GM19043 (cell line): ENCODE data around the gene FAM222B.
"Not testable (repeated sequence)": the region's sequence is repeated elsewhere in the genome, so short reads cannot be mapped to it uniquely, and the experiment has no call there.

Experiments used
- ATAC-seq: cut with Tn5 transposase; IDR thresholded peaks from one replicate; pipeline ENCODE4 v1.9.1; 2021; ENCODE audit warnings: low read depth; ENCODE audit not compliant: unreplicated experiment

Gene FAM222B

DNA sequence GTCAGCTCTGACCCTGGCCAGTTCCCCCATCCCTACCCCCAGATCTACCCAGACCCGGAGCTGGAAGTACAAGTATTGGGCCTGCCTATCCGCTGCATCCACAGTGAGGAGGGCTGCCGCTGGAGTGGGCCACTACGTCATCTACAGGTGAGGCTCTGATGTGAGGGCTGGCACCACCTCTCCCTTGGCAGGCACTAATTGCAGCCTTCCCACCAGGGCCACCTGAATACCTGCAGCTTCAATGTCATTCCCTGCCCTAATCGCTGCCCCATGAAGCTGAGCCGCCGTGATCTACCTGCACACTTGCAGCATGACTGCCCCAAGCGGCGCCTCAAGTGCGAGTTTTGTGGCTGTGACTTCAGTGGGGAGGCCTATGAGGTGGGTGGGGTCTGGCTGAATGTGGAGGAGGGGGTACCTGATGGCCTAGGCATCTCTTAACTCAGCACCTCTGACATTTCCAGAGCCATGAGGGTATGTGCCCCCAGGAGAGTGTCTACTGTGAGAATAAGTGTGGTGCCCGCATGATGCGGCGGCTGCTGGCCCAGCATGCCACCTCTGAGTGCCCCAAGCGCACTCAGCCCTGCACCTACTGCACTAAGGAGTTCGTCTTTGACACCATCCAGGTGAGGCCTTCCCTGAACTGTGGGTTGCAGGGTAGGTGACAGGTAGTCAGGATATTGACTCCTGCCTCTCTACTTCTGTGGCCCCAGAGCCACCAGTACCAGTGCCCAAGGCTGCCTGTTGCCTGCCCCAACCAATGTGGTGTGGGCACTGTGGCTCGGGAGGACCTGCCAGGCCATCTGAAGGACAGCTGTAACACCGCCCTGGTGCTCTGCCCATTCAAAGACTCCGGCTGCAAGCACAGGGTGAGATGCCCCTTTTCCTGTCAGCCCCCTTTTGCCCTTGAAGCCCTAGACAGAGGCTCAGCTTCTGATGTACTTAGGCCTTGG is 94.5 kb downstream of the FAM222B start:
- ATAC-seq = no peak

DNA sequence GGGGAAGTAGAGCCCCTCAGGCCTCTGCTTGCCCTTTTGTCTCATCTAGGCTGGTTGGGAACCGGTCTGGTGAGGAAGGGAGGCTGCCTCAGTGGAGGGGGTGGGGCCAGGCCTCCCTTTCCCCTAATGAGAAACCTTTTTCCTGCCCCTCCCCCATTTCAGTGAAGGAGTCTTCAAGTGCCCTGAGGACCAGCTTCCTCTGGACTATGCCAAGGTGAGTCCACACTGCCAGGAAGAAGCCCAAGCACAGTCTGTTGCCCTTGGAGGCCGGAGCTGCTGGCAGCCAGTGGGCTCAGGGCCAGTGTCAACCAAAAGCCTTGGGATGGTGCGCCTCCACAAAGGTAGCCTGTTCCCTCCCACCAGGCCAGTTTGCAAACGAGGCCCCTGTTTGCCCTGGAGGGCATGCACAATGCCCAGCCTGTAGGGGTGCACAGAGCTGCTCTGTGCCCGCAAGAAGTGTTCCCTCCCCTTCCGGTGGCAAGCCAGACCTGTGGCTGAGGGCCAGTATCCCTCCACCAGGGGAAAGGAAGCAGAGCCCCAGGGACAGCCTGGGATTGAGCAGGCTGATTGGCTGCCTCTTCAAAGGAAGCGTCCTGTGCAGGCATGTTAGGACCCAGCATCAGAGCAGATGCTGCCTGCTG is 95.4 kb downstream of the FAM222B start:
- ATAC-seq = no peak

GRCh38 chr17:28746611-28747050 is 96.0 kb downstream of the FAM222B start:
- no peak for ATAC-seq

DNA sequence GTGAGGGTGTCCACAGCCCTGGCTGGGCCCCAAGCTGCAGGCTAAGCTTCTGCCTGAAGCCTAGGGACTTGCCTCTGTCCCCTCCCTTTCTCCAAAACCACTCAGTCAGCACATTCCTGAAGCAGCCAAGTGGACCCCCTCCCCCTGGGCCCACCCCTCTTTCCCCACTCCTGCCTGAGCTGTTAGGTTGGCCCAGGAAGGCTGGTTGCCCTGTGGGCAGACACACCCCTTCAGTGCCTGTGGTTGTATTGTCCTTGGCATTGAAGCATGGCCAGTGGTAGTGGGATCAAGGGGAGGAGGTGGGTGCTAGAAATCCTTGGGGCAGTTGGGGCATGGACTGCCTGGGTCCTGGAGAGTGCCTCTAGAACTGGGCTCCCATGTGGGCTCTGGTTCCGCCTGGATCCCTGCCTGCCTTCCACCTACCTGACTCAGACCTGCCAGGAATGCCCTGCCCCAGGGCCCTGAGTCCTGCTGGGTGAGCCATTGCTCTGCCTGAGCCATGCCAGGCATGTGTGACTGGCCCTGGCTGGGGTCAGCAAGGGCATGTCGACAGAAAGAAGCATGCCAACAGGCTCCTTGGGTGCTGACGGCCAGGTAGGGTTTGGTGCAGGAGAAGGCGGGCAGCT is 96.7 kb downstream of the FAM222B start:
- no peak for ATAC-seq

GRCh38 chr17:28744972-28745785 is 97.4 kb downstream of the FAM222B start:
- no peak for ATAC-seq

DNA sequence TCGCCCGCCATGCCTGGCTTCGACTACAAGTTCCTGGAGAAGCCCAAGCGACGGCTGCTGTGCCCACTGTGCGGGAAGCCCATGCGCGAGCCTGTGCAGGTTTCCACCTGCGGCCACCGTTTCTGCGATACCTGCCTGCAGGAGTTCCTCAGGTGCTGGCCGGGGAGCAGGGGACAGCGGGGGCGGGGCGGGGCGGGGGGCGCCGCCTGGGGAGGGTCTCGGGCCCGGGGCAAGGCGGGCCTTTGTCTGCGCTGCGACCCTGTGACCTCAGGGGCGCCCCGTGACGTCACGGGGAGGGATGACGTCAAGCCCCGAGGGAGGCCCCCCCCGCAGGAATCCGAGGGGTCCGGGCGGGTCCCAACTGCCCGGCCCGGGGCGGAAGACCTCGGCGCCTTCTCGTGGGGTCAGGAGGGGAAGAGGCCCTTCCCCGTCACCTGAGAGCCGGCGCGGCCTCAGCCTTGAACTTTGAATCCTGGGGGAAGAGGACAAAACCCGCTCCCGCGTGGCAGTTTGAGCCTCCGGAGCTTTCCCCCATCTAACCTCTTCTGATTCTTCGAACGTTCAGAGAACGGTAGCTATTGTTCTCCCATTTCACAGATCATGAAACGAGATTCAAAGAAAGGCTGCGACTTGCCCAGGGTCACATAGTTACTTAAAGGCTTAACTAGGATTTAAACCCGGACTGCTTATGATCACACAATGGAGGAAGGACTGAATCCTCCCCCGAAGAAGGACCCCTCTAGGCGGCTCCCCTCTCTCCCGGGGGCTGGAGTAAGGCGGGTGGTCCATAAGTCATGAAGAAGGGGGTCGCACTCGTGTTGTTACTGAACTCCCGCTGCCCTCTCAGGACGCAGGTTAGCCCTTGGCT is 98.3 kb downstream of the FAM222B start:
- ATAC-seq = no peak

DNA sequence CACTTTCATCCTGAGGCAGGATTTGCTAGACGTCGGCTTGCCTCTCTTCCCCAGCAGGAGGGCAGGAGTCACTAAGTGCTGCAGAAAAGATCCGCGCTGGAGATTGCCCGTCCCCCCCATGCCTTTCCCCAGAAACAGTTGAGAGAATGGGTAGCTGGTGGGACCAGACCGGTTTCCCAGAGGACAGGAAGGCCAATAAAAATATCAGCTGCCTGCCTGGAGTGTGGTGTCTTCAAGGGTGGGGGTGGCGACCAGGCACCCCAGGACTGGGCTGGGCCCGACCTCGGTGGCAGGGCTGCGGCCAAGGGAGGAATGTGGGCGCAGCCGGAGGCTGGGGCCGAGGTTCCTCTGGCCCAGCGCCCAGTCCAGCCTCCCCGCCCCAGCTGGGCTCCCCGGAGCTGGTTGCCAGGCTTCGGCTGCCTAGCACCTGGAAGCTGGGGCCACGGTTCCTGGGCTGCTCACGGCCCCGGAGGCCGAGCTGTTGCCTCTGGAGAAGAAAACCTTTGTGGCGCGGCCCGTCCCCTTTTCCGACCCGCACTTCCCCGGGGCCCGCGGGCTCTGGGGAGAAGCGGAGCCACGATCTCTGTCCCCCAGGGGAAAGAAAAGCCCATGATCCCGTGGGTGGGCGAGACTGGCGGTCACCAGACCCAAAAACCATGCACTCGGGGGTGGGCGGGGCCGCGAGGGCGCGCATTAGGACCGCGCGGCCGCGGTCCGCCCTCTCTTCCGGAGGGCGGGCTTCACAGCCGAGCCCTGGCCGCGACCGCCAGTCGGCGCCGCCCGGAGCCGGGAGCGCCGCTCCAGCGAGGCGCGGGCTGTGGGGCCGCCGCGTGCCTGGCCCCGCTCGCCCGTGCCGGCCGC is 99.1 kb downstream of the FAM222B start, which contains the start of gene TRAF4:
TSS of gene TRAF4 (plus strand) at position 769 of the 861 bp plus-strand sequence. CDS start 102 bp downstream, outside the sequence.
- ATAC-seq = peak; percentile 45

DNA sequence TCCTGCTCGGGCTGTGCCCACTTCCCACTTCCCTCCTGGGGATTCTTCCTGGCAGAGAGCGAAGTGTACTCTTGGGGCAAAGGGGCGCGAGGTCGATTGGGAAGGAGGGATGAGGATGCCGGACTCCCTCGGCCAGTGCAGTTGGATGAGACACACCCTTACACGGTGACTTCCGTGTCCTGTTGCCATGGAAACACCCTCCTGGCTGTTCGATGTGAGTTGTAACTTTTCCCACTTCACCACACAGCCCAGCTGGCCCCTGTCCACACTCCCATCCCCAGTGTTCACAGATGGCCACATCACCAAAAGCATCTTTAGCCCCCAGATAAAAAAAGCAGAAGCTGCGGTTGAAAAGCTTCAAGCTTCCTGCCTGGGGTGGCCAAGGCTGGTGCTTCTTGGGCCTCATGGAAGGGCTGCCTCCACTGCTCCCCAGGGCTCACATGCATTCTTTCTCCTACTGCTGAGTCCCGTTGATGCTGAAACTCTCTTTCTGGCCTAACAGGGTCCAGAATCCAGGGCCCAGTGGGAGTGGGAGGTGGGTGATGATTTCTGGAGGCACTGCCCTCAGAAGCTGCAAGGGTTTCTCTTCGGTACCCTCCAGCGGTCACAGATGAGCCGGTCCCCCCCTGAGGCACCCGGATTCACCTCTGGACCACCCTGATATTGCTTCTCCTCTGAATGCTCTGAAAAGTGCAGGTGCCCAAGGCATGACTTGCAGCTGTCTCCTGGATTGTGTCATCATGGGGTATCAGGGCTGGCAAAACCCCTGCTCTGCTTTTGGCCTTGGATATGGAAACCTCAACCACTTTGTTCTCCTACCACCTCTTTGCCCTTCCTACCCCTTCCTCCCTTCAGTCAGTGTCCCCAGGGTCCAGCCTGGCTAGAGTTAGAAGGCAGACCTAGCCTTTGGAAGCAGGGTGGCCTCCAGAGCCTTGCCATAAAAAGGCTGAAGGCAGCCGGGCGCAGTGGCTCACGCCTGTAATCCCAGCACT is 100.9 kb downstream of the FAM222B start:
- ATAC-seq = no peak

DNA sequence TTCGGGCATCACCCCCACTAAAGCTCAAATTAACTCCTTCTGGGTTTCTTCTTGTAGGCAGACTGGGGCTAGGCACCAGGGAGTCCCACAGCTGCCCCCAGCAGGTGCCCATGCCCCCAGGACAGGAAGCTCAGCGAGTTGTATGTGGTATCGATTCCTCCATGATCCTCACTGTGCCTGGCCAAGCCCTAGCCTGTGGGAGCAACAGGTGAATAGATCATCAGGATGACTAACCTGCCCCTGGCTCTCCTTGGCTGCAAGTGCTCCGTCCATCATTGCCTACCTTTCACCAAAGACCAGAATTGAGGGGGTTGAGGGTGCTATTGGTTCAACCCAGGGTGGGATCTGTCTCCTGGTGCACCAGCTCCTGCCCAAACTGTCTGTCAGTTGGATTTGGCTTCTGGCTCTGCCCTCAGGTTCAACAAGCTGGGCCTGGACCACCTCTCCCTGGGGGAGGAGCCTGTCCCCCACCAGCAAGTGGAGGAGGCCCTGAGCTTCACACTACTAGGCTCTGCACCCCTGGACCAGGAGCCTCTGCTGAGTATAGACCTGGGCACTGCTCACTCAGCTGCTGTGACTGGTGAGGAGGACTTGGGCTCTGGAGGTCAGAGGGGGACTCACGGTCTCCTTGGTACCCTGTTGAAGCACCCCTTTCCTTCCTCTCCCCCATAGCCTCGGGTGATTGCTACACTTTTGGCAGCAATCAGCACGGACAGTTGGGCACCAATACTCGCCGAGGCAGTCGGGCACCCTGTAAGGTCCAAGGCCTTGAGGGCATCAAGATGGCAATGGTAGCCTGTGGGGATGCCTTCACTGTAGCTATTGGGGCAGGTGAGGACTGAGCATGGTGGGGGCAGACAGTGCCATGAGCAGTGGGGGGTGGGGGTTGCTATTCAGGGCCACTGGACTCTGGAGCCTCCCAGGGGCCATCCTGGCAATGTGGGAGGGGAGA is 101.9 kb downstream of the FAM222B start:
- no peak for ATAC-seq

- ATAC-seq = no peak
Measured at GRCh38 chr17:28738680-28739384, 103.8 kb downstream of the FAM222B start.

DNA sequence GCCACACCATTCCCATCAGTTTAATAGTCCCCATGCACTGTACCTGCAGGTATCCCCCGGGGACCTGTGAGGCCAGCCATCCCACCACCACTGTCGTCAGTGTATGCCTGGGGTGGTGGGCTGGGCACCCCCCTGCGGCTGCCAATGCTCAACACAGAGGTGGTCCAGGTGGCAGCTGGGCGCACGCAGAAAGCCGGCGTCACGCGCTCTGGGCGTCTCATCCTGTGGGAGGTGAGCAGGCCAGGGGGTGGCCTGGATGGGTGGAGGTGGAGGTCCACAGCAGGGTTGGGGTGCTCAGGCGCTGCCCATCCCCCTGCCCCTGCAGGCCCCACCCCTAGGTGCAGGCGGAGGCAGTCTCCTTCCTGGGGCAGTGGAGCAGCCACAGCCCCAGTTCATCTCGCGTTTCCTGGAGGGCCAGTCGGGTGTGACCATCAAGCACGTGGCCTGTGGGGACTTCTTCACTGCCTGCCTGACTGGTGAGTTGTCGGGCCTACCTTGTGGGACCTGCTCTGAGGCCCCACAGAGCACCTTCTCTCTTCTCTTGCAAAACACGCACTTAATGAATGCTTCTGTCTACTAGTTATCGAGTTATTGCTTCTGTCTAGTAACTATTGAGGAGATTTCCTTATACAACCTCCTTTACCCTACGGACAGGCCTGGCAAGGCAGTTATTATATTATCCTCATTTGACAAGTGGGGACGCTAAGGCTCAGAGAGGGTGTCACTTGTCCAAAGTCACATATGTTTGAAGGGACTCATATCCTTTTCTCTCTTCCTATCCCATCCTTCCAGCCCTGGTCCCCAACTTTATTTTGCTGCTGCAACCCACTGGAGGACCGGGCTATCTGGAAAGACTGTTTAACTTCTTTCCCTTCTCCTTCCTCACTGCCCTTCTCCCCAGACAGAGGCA is 104.6 kb downstream of the FAM222B start:
- peak; percentile 64 for ATAC-seq

- ATAC-seq = no peak
Measured at GRCh38 chr17:28737316-28737715, 105.3 kb downstream of the FAM222B start.

DNA sequence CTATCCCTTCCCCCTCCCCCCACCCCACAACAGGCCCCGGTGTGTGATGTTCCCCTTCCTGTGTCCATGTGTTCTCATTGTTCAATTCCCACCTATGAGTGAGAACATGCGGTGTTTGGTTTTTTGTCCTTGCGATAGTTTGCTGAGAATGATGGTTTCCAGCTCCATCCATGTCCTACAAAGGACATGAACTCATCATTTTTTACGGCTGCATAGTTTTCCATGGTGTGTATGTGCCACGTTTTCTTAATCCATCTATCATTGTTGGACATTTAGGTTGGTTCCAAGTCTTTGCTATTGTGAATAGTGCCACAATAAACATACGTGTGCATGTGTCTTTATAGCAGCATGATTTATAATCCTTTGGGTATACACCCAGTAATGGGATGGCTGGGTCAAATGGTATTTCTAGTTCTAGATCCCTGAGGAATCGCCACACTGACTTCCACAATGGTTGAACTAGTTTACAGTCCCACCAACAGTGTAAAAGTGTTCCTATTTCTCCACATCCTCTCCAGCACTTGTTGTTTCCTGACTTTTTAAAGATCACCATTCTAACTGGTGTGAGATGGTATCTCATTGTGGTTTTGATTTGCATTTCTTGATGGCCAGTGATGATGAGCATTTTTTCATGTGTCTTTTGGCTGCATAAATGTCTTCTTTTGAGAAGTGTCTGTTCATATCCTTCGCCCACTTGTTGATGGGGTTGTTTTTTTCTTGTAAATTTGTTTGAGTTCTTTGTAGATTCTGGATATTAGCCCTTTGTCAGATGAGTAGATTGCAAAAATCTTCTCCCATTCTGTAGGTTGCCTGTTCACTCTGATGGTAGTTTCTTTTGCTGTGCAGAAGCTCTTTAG is 106.4 kb downstream of the FAM222B start:
- not testable (repeated sequence) for ATAC-seq
